SK-N-SH treated with all-trans-retinoic acid at 6 μM for 48 hours (cell line): ENCODE measurements around the gene ABO.

Source experiments
- ARNTL ChIP-seq: fragments of 450-650 bp; formaldehyde crosslinking; IDR thresholded peaks from 2 replicates; pipeline ENCODE4 v1.5.0; 2020; ENCODE audit warnings: low read depth, mild to moderate bottlenecking, moderate library complexity, borderline replicate concordance
- CSDC2 ChIP-seq: fragments of 250-450 bp; sonication (Bioruptor Pico); IDR thresholded peaks from 2 replicates; pipeline ENCODE4 v1.5.0; 2020; ENCODE audit warnings: mild to moderate bottlenecking, moderate library complexity
- GLIS3 ChIP-seq: fragments of 250-450 bp; sonication (Bioruptor Pico); IDR thresholded peaks from 2 replicates; pipeline ENCODE4 v1.5.0; 2020; ENCODE audit warnings: mild to moderate bottlenecking, moderate library complexity
- PPARA ChIP-seq: fragments of 250-450 bp; sonication (Bioruptor Pico); IDR thresholded peaks from 2 replicates; pipeline ENCODE4 v1.5.0; 2020; ENCODE audit warnings: mild to moderate bottlenecking, borderline replicate concordance
- RARB ChIP-seq: fragments of 250-450 bp; sonication (Bioruptor Pico); IDR thresholded peaks from 2 replicates; pipeline ENCODE4 v1.8.0; 2021; ENCODE audit warnings: mild to moderate bottlenecking, moderate library complexity
- SNAI2 ChIP-seq: fragments of 250-450 bp; sonication (Bioruptor Pico); IDR thresholded peaks from 2 replicates; pipeline ENCODE4 v1.5.0; 2020; ENCODE audit warnings: mild to moderate bottlenecking, moderate library complexity
- TCF4 ChIP-seq: fragments of 250-450 bp; sonication (Bioruptor Pico); IDR thresholded peaks from 2 replicates; pipeline ENCODE4 v1.8.0; 2021; ENCODE audit warnings: mild to moderate bottlenecking, moderate library complexity, borderline replicate concordance
- TOX ChIP-seq: fragments of 250-450 bp; sonication (Bioruptor Pico); IDR thresholded peaks from 2 replicates; pipeline ENCODE4 v1.8.0; 2021; ENCODE audit warnings: mild to moderate bottlenecking, moderate library complexity, borderline replicate concordance
- TSHZ2 ChIP-seq: fragments of 250-450 bp; sonication (Bioruptor Pico); IDR thresholded peaks from 2 replicates; pipeline ENCODE4 v1.5.0; 2020; ENCODE audit warnings: mild to moderate bottlenecking, moderate library complexity
- ZC3H10 ChIP-seq: fragments of 250-450 bp; sonication (Bioruptor Pico); IDR thresholded peaks from 2 replicates; pipeline ENCODE4 v1.5.1; 2021; ENCODE audit warnings: mild to moderate bottlenecking, moderate library complexity
- ZFP3 ChIP-seq: fragments of 250-450 bp; sonication (Bioruptor Pico); IDR thresholded peaks from 2 replicates; pipeline ENCODE4 v1.5.0; 2020; ENCODE audit warnings: mild to moderate bottlenecking, moderate library complexity
- ZFP30 ChIP-seq: fragments of 450-650 bp; formaldehyde crosslinking; IDR thresholded peaks from 2 replicates; pipeline ENCODE4 v1.5.0; 2022; ENCODE audit warnings: mild to moderate bottlenecking, moderate library complexity
- TF ChIP-seq, protein P1 (sequence below): fragments of 250-450 bp; sonication (Bioruptor Pico); IDR thresholded peaks from 2 replicates; pipeline ENCODE4 v1.8.0; 2020; ENCODE audit warnings: mild to moderate bottlenecking, moderate library complexity, borderline replicate concordance
- TF ChIP-seq, protein P2 (sequence below): fragments of 250-450 bp; sonication (Bioruptor Pico); IDR thresholded peaks from 2 replicates; pipeline ENCODE4 v1.5.1; 2020; ENCODE audit warnings: low read depth, mild to moderate bottlenecking, moderate library complexity

- TF ChIP-seq, protein P1, sequence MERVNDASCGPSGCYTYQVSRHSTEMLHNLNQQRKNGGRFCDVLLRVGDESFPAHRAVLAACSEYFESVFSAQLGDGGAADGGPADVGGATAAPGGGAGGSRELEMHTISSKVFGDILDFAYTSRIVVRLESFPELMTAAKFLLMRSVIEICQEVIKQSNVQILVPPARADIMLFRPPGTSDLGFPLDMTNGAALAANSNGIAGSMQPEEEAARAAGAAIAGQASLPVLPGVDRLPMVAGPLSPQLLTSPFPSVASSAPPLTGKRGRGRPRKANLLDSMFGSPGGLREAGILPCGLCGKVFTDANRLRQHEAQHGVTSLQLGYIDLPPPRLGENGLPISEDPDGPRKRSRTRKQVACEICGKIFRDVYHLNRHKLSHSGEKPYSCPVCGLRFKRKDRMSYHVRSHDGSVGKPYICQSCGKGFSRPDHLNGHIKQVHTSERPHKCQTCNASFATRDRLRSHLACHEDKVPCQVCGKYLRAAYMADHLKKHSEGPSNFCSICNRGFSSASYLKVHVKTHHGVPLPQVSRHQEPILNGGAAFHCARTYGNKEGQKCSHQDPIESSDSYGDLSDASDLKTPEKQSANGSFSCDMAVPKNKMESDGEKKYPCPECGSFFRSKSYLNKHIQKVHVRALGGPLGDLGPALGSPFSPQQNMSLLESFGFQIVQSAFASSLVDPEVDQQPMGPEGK (CRISPR knock-in tag): no peak
- TF ChIP-seq ZFP30 (CRISPR knock-in tag) (no peak), TCF4 (no peak), TSHZ2 (no peak), PPARA (CRISPR knock-in tag) (no peak), TOX (CRISPR knock-in tag) (no peak), GLIS3 (CRISPR knock-in tag) (no peak), CSDC2 (no peak), ZC3H10 (no peak), RARB (no peak), SNAI2 (CRISPR knock-in tag) (no peak), ARNTL (no peak), ZFP3 (no peak)
- TF ChIP-seq, protein P2, sequence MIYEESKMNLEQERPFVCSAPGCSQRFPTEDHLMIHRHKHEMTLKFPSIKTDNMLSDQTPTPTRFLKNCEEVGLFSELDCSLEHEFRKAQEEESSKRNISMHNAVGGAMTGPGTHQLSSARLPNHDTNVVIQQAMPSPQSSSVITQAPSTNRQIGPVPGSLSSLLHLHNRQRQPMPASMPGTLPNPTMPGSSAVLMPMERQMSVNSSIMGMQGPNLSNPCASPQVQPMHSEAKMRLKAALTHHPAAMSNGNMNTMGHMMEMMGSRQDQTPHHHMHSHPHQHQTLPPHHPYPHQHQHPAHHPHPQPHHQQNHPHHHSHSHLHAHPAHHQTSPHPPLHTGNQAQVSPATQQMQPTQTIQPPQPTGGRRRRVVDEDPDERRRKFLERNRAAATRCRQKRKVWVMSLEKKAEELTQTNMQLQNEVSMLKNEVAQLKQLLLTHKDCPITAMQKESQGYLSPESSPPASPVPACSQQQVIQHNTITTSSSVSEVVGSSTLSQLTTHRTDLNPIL (CRISPR knock-in tag): no peak
These were observed 11.4 kb downstream of the ABO start for GRCh38 chr9:133263557-133263956.
